Skeletal muscle satellite cell (primary cell): ENCODE results near the gene IL12RB1. TPM values are rescaled to one million over a fixed set of nuclear protein-coding genes. Genes with fewer than 3 reads are reported as not detected.

Experiments
- H3K27me3 ChIP-seq: 2 replicates; pipeline ENCODE4 v1.7.0; 2013; ENCODE audit warnings: low read length; ENCODE audit not compliant: control insufficient read depth, insufficient read depth
- H3K36me3 ChIP-seq: 2 replicates; pipeline ENCODE4 v1.7.0; 2013; ENCODE audit warnings: mild to moderate bottlenecking, control low read depth, low read length; ENCODE audit not compliant: insufficient read depth
- H3K4me1 ChIP-seq: 2 replicates; pipeline ENCODE4 v1.7.0; 2013; ENCODE audit warnings: low read length; ENCODE audit not compliant: control insufficient read depth, insufficient read depth
- H3K4me2 ChIP-seq: 2 replicates; pipeline ENCODE4 v1.7.0; 2013; ENCODE audit warnings: mild to moderate bottlenecking, low read length
- H3K4me3 ChIP-seq: 2 replicates; pipeline ENCODE4 v1.7.0; 2013; ENCODE audit warnings: low read length
- H3K9ac ChIP-seq: 2 replicates; pipeline ENCODE4 v1.7.0; 2013; ENCODE audit warnings: mild to moderate bottlenecking, low read depth, low read length, moderate library complexity
- H3K9me3 ChIP-seq: replicated peaks from 2 replicates; pipeline ENCODE4 v1.7.0; 2013; ENCODE audit warnings: mild to moderate bottlenecking, control low read depth, low read length
- total RNA-seq: library from RNA; depleted of rRNA; stranded (reverse); fragments of >200 nt; gene quantifications from 2 replicates; pipeline ENCODE4 v1.2.3, GENCODE V29; 2012; rRNA removed

IL12RB1 gene
- total RNA-seq: 0.25 TPM in 1 of 2 replicates, not detected in the other

DNA sequence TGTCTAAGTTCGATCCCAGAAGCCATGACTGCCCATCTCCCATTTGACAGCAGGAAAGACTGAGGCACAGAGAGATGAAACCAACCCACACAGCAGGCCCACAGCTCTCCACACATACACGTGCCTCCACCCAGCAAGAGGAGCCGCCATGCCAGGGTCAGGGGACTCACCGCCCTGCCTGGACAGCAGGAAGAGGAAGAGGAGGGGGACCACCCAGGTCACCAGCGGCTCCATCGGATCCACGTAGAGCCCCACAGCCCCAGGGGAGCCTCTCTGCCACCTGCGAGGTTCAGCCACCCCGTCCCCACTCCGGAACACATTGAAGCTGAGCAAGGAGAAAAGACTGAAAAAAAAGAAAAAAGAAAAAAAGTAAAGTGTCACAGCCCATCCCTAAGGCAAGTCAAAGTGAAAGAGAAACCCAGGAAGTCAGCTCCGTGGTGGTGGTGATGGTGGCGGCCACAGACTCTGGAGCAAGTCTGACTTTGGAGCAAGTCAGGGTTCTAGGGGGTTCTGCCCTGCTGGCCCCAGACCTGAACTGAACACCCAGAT, at the start of gene IL12RB1:
TSS of gene IL12RB1 (minus strand) at position 345 of the 549 bp plus-strand sequence. CDS start at position 234, 111 bp downstream.
- Histone ChIP-seq H3K9ac (no peak within 1 kb of the TSS), H3K27me3 (peaks cover 5% of the 10 kb centered on the region), H3K4me1 (peaks cover 7% of the 10 kb centered on the region), H3K9me3 (no peaks in the 10 kb centered on the region), H3K4me2 (peak within 1 kb of the TSS; percentile 46), H3K4me3 (peak within 1 kb of the TSS; percentile 29), H3K36me3 (no peaks in the 10 kb centered on the region)

DNA sequence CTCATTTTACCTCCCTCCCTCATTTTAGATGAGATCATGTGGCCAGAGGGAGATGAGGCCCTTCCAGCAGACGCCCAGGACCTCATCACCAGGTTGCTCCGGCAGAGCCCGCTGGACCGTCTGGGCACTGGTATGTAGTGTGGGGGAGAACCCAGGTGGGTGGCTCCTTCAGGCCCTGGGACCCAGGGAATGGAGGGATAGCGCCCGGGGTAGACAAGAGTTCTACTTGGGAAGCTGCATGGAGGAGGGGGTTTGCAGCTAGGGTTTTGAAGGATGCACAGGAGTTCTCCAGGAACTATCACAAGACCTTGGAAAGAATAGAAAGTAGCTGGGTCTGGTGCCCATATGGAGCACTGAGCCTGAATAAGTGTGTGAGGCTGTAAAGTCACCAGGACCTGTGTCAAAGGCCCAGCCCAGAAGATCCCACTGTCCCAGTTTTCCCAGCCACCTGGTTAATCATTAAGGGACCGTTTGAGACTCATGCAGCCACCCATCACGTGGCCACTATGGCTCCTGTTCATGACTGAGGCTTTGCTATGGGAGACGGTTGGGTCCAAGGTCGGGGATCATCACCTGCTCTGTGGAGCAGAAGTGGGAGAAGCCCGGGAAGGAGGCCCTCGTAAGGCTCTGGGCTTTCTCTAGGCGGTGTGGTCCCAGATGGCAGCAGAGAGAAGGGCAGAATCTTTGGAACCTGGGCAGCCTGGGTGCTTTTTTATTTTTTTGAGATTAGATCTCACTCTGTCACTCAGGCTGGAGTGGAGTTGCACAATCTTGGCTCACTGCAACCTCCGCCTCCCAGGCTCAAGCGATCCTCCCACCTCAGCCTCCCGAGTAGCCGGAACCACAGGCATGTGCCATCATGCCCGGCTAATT, 49.2 kb upstream of the IL12RB1 start:
- Histone ChIP-seq H3K4me1 (no peaks in the 10 kb centered on the region), H3K4me3 (no peak overlapping the region), H3K4me2 (no peak overlapping the region), H3K9me3 (no peaks in the 10 kb centered on the region), H3K27me3 (no peaks in the 10 kb centered on the region), H3K36me3 (peaks cover 17% of the 10 kb centered on the region), H3K9ac (no peak overlapping the region)

DNA sequence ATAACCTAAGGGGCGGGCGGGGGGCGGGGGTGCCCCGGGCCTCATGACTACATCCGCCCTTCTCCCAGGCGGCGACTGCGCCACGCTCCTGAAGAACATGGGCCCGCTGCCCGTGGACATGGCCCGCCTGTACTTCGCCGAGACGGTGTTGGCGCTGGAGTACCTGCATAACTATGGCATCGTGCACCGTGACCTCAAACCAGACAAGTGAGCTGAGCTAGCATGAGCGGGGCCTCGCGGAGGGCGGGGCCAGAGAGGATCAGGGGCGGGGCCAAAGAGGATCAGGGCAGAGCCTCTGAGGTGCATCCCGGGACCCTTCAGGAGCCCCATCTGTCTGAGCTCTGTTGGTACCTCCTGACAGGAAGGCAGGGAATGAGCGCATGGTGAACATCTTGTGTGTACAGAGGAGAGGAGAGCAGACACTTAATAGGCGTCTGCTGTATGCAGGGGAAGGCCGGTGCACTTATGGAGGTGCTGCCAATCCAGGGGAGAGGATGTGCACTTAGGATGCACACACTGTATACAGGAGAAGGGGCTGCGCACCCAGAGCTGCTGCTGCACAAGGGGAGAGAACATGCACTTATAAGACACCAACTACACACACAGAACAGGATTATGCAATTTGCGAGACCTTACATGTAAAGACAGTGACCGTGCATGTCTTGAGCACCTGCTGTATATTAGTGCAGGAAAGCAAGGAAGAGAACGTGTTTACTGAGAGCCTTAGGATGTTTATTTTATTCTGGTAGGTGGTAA, 45.3 kb upstream of the IL12RB1 start:
- H3K36me3 ChIP-seq: peaks cover 28% of the 10 kb centered on the region
- H3K4me2 ChIP-seq: no peak overlapping the region
- no peaks in the 10 kb centered on the region for H3K4me1 ChIP-seq
- no peaks in the 10 kb centered on the region for H3K27me3 ChIP-seq
- H3K9me3 ChIP-seq: no peaks in the 10 kb centered on the region
- no peak overlapping the region for H3K4me3 ChIP-seq
- H3K9ac ChIP-seq: no peak overlapping the region

DNA sequence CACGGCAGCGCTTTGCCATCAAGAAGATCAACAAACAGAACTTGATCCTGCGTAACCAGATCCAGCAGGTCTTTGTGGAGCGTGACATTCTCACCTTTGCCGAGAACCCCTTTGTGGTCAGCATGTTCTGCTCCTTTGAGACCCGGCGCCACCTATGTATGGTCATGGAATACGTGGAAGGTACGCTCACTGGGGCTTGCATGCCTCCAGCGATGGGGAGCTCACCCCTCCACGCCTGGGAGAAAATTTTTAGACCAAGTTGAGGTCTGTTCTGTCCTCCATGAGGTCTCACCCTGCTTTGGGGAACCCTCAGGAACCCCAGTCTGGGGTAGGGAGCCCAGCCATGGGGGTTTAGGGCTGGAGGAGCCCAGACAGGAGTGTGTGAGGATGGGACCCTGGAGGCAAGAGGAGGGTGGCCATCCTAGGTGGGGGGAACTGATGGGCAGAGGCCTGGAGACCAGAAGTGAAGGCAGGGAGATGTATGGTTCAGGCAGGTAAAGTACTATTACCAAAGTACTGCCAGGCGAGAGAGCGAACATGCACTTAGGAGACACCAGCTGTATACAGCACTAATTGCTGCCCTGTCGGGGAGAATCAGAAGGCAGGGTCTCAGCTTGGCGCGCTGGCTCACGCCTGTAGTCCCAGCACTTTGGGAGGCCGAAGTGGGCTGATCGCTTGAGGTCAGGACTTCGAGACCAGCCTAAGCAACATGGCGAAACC, 43.9 kb upstream of the IL12RB1 start:
- no peaks in the 10 kb centered on the region for H3K9me3 ChIP-seq
- H3K4me3 ChIP-seq: no peak overlapping the region
- H3K27me3 ChIP-seq: no peaks in the 10 kb centered on the region
- H3K9ac ChIP-seq: no peak overlapping the region
- H3K4me2 ChIP-seq: no peak overlapping the region
- no peaks in the 10 kb centered on the region for H3K4me1 ChIP-seq
- H3K36me3 ChIP-seq: peaks cover 23% of the 10 kb centered on the region

DNA sequence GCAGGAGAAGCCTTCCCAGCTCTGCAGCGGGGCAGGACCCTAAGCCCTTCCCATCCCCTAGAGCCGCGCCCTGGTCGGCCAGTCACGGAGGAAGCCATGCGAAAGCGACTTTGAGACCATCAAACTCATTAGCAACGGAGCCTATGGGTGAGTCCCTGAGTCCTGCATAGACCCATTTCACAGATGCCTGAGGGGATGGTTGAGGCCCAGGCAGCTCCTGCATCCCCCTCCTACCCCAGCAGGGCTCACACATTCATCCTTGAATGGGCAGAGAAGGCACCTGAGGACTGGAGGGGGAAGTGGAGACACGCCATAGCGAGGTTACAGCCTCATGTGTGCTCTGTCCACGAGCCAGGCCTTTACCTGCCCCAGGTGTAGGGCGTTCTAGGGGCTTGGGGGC, 42.1 kb upstream of the IL12RB1 start:
- Histone ChIP-seq H3K4me2 (no peak overlapping the region), H3K4me1 (no peaks in the 10 kb centered on the region), H3K36me3 (peaks cover 29% of the 10 kb centered on the region), H3K27me3 (no peaks in the 10 kb centered on the region), H3K9me3 (no peaks in the 10 kb centered on the region), H3K4me3 (no peak overlapping the region), H3K9ac (no peak overlapping the region)

DNA sequence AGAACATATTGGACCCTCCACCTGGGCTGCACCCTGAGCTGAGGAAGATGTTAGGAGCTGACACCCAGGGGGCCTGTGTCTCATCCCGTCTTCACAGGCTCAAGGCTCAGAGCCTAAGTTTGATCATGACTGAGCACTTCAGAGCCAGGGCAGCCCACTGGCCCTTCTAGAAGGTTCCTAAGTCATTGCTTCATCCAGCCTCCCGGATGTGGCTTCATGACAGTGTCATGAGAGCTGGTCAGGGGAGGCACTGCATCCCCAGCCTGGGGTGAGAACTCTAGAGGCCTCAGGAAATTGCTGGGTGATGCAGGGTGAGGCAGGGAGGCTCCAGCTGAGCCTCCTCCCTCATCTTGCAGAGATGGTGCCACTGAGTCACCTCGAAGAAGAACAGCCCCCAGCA, 41.3 kb upstream of the IL12RB1 start:
- no peak overlapping the region for H3K4me3 ChIP-seq
- H3K27me3 ChIP-seq: no peaks in the 10 kb centered on the region
- no peaks in the 10 kb centered on the region for H3K4me1 ChIP-seq
- no peak overlapping the region for H3K9ac ChIP-seq
- no peak overlapping the region for H3K4me2 ChIP-seq
- no peaks in the 10 kb centered on the region for H3K9me3 ChIP-seq
- peaks cover 35% of the 10 kb centered on the region for H3K36me3 ChIP-seq

DNA sequence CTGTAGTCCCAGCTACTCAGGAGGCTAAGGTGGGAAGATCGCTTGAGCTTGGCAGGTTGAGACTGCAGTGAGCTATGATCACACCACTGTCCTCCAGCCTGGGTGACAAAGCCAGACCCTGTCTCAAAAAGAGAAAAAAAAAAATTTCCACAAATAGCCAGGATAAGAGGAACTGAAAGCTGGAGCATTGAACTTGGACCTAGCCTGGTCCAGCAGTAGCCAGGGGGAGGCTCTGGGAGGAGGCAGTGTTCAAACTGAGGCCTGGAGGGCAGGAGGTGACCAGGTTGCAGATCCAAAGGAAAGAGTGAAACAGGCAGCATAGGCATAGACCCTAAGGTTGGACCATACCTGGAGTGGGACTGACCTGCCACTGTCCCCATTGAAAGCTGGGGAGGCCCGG, 39.4 kb upstream of the IL12RB1 start:
- Histone ChIP-seq H3K27me3 (no peaks in the 10 kb centered on the region), H3K4me3 (no peak overlapping the region), H3K4me1 (no peaks in the 10 kb centered on the region), H3K9me3 (no peaks in the 10 kb centered on the region), H3K9ac (no peak overlapping the region), H3K4me2 (no peak overlapping the region), H3K36me3 (peaks cover 32% of the 10 kb centered on the region)

DNA sequence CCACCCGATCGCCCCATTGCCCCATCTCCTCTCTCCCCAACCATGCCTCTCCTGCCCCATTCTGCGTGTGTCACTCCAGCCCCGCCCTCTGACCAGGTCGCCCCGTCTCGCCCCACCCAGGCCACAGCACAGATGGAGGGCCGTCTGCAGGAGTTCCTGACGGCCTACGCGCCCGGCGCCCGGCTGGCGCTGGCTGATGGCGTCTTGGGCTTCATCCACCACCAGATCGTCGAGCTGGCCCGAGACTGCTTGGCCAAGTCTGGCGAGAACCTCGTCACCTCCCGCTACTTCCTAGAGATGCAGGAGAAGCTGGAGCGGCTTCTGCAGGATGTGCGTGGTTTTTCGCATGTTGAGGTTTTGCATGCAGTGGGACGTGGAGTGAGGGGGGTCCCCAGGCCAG, 37.1 kb upstream of the IL12RB1 start:
- Histone ChIP-seq H3K4me3 (no peak overlapping the region), H3K9me3 (no peaks in the 10 kb centered on the region), H3K4me1 (peaks cover 4% of the 10 kb centered on the region), H3K27me3 (no peaks in the 10 kb centered on the region), H3K36me3 (peaks cover 19% of the 10 kb centered on the region), H3K9ac (no peak overlapping the region), H3K4me2 (no peak overlapping the region)

DNA sequence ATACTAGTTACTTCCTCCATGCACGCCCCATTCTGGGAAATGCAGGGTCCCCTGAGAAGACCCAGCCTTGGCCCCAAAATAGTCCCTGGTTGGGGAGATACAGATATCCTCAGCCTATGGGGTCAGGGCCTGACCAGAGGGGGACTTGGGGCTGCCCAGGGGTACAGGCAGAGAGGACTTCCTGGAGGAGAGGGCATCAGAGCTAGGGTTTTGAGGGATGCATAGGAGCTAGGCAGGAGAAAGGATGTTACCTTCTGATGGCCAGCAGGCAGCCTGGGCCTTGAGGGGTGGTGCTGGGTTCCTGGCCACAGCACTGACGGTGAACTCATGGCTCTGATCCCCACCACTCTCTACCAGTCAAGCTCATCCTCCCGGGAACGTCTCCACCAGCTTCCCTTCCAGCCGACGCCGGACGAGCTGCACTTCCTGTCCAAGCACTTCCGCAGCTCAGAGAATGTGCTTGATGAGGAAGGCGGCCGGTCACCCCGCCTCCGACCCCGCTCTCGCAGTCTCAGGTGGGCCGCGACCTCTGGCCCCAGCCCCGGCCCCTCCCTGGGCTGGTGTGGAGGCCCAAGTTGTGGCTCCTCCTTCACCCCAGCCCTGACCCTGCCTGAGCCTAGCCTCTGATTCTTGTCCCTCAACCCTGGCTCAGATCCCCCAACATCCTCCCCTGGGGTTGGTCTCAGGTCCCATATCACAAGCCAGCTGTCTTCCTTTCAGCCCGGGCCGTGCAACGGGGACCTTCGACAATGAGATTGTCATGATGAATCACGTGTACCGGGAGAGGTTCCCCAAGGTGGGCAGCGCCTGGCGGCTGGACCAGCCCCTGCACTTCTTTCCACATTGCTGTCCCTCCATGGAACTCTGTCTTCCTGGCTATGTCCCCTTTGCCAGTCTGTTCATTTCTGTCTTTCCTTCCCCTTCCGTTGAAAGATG, 36.4 kb upstream of the IL12RB1 start:
- no peak overlapping the region for H3K4me2 ChIP-seq
- H3K4me1 ChIP-seq: peaks cover 11% of the 10 kb centered on the region
- H3K27me3 ChIP-seq: no peaks in the 10 kb centered on the region
- H3K36me3 ChIP-seq: peaks cover 17% of the 10 kb centered on the region
- no peak overlapping the region for H3K9ac ChIP-seq
- H3K9me3 ChIP-seq: no peaks in the 10 kb centered on the region
- H3K4me3 ChIP-seq: no peak overlapping the region

DNA sequence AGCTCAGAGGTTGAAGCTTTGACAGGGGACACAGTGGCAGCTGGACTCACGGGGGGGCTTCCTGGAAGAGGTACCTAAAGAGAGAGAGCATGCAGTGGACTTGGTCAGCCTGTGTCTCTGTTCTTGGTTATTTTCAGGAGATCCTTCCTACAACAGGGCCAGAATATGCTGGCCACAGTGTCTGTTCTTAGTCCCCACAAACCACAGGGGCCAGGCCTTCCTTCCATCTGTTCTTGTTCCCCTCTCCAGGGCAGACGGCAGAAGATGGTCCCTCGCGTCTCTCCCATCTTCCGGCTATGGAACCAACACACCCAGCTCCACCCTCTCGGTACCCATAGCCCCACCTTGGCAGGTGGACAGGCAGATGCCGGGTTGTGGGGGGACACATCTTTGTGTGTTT, 35.7 kb upstream of the IL12RB1 start:
- no peak overlapping the region for H3K4me2 ChIP-seq
- no peak overlapping the region for H3K9ac ChIP-seq
- no peak overlapping the region for H3K4me3 ChIP-seq
- H3K36me3 ChIP-seq: peaks cover 17% of the 10 kb centered on the region
- H3K4me1 ChIP-seq: peaks cover 14% of the 10 kb centered on the region
- no peaks in the 10 kb centered on the region for H3K9me3 ChIP-seq
- no peaks in the 10 kb centered on the region for H3K27me3 ChIP-seq
